Parathyroid adenoma (tissue), 2 donors: ENCODE results near the gene PTTG1IP.

Source experiments
- H2AFZ ChIP-seq: fragments of 300-600 bp; sonication (generic); one replicate; pipeline ENCODE4 v1.7.0; 2017; ENCODE audit warnings: antibody characterized with exemption, mild to moderate bottlenecking
- H3K27ac ChIP-seq: fragments of 300-600 bp; sonication (generic); one replicate; pipeline ENCODE4 v1.7.0; 2017
- H3K27me3 ChIP-seq: fragments of 300-600 bp; sonication (generic); one replicate; pipeline ENCODE4 v1.7.0; 2017; ENCODE audit warnings: low read length; ENCODE audit not compliant: control insufficient read depth, insufficient read depth
- H3K36me3 ChIP-seq: fragments of 300-600 bp; sonication (generic); one replicate; pipeline ENCODE4 v1.7.0; 2017; ENCODE audit warnings: low read length; ENCODE audit not compliant: control insufficient read depth, insufficient read depth
- H3K4me1 ChIP-seq: fragments of 300-600 bp; sonication (generic); one replicate; pipeline ENCODE4 v1.7.0; 2017; ENCODE audit warnings: control low read depth
- H3K4me2 ChIP-seq: fragments of 300-600 bp; sonication (generic); one replicate; pipeline ENCODE4 v1.7.0; 2017; ENCODE audit warnings: low read length
- H3K4me3 ChIP-seq: fragments of 300-600 bp; sonication (generic); one replicate; pipeline ENCODE4 v1.7.0; 2017; ENCODE audit warnings: low read depth, low read length
- H3K79me2 ChIP-seq: fragments of 300-600 bp; sonication (generic); one replicate; pipeline ENCODE4 v1.7.0; 2017; ENCODE audit warnings: control low read depth
- H3K9ac ChIP-seq: fragments of 300-600 bp; sonication (generic); one replicate; pipeline ENCODE4 v1.7.0; 2017; ENCODE audit warnings: mild to moderate bottlenecking
- H3K9me3 ChIP-seq: fragments of 300-600 bp; sonication (generic); one replicate; pipeline ENCODE4 v1.7.0; 2017; ENCODE audit warnings: low read length; ENCODE audit not compliant: control insufficient read depth
- TF ChIP-seq, protein P1 (sequence below): fragments of 300-600 bp; sonication (generic); IDR thresholded peaks from one replicate; pipeline ENCODE4 v1.7.0; 2017; ENCODE audit warnings: antibody characterized with exemption, mild to moderate bottlenecking
- donor health status: primary hyperparathyroidism.

Gene PTTG1IP

GRCh38 chr21:44810779-44811178 is 62.7 kb downstream of the PTTG1IP start:
- no peak overlapping the region for H3K4me3 ChIP-seq
- H3K4me2 ChIP-seq: no peak overlapping the region
- H3K9me3 ChIP-seq: no peaks in the 10 kb centered on the region
- H3K9ac ChIP-seq: no peak overlapping the region
- TF ChIP-seq, protein P1, sequence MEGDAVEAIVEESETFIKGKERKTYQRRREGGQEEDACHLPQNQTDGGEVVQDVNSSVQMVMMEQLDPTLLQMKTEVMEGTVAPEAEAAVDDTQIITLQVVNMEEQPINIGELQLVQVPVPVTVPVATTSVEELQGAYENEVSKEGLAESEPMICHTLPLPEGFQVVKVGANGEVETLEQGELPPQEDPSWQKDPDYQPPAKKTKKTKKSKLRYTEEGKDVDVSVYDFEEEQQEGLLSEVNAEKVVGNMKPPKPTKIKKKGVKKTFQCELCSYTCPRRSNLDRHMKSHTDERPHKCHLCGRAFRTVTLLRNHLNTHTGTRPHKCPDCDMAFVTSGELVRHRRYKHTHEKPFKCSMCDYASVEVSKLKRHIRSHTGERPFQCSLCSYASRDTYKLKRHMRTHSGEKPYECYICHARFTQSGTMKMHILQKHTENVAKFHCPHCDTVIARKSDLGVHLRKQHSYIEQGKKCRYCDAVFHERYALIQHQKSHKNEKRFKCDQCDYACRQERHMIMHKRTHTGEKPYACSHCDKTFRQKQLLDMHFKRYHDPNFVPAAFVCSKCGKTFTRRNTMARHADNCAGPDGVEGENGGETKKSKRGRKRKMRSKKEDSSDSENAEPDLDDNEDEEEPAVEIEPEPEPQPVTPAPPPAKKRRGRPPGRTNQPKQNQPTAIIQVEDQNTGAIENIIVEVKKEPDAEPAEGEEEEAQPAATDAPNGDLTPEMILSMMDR: no peak
- H3K36me3 ChIP-seq: no peaks in the 10 kb centered on the region
- no peaks in the 10 kb centered on the region for H3K27me3 ChIP-seq
- H3K27ac ChIP-seq: no peak overlapping the region
- H3K79me2 ChIP-seq: no peaks in the 10 kb centered on the region
- no peaks in the 10 kb centered on the region for H3K4me1 ChIP-seq
- no peak overlapping the region for H2AFZ ChIP-seq

GRCh38 chr21:44805859-44806258 is 67.6 kb downstream of the PTTG1IP start:
- H3K9ac ChIP-seq: no peak overlapping the region
- no peak overlapping the region for H3K4me2 ChIP-seq
- H3K27me3 ChIP-seq: no peaks in the 10 kb centered on the region
- no peaks in the 10 kb centered on the region for H3K79me2 ChIP-seq
- H3K9me3 ChIP-seq: no peaks in the 10 kb centered on the region
- H2AFZ ChIP-seq: no peak overlapping the region
- no peaks in the 10 kb centered on the region for H3K4me1 ChIP-seq
- no peak overlapping the region for H3K4me3 ChIP-seq
- H3K36me3 ChIP-seq: no peaks in the 10 kb centered on the region
- H3K27ac ChIP-seq: no peak overlapping the region
- TF ChIP-seq, protein P1: no peak

GRCh38 chr21:44805226-44805625 is 68.3 kb downstream of the PTTG1IP start:
- Histone ChIP-seq H3K4me2 (no peak overlapping the region), H3K27ac (no peak overlapping the region), H3K9me3 (no peaks in the 10 kb centered on the region), H3K4me3 (no peak overlapping the region), H3K9ac (no peak overlapping the region), H3K4me1 (peaks cover 3% of the 10 kb centered on the region), H3K27me3 (no peaks in the 10 kb centered on the region), H3K79me2 (no peaks in the 10 kb centered on the region), H3K36me3 (no peaks in the 10 kb centered on the region), H2AFZ (no peak overlapping the region)
- TF ChIP-seq, protein P1: no peak

DNA sequence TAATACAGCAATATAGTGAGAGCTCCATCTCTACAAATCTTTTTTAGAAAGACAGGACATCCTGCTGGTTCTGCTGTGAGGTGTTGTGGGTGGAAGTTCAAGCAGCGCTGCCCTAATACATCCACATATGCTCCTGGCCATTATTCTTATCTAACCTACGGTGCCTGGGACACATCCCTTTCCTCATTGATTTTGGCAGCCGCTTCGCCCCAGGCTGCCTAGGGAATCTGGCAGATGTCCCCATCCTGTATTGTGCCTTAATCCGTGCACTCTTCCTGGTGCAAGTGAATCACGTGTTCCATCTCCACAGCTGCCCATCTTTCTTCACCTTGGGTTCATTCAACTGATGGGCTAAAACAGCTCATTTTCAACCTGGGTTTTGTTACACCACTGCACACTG is 68.7 kb downstream of the PTTG1IP start:
- H3K4me1 ChIP-seq: peaks cover 3% of the 10 kb centered on the region
- H3K27ac ChIP-seq: no peak overlapping the region
- no peaks in the 10 kb centered on the region for H3K27me3 ChIP-seq
- H3K9ac ChIP-seq: no peak overlapping the region
- no peak overlapping the region for H3K4me2 ChIP-seq
- TF ChIP-seq, protein P1: no peak
- no peaks in the 10 kb centered on the region for H3K9me3 ChIP-seq
- H3K4me3 ChIP-seq: no peak overlapping the region
- no peaks in the 10 kb centered on the region for H3K36me3 ChIP-seq
- peaks cover 4% of the 10 kb centered on the region for H3K79me2 ChIP-seq
- H2AFZ ChIP-seq: no peak overlapping the region

DNA sequence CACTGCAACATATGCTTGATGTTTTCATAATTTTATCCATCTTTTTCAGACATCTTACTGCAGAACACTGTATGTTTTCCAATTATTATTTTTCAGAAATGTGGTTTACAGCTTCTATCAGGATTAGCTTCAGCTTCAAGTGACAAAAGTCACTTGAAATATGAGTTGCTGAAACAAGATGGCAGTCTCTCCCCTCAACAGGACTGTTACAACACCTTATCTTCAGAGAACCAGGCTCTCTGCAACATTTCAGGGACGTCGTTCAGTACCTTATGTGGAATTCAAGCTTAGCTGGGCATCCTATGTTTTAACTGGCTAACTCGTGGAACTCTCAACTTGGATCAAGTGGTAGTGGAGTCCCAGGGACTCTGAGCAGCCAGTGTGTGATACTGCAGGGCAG is 69.8 kb downstream of the PTTG1IP start:
- Histone ChIP-seq H3K27ac (no peak overlapping the region), H2AFZ (no peak overlapping the region), H3K4me1 (peaks cover 3% of the 10 kb centered on the region), H3K79me2 (peaks cover 8% of the 10 kb centered on the region), H3K9me3 (no peaks in the 10 kb centered on the region), H3K4me2 (no peak overlapping the region), H3K36me3 (no peaks in the 10 kb centered on the region), H3K4me3 (no peak overlapping the region), H3K27me3 (no peaks in the 10 kb centered on the region), H3K9ac (no peak overlapping the region)
- TF ChIP-seq, protein P1: no peak
